Stimulated activated naive CD8-positive, alpha-beta T cell treated with anti-CD3 and anti-CD28 coated beads, Interleukin-15, Interleukin-2, amounts not matched to agents 100 U/mL and 50 U/mL, for 24 hours (primary cell): ENCODE data around the gene PTPRN2.
A peak's percentile ranks its signal among the peaks of the same experiment; 100 is the strongest.
"Not testable (repeated sequence)": the region's sequence is repeated elsewhere in the genome, so short reads cannot be mapped to it uniquely, and the experiment has no call there.

ENCODE experiments used
- ATAC-seq: fragments of 150-1000 bp; cut with Tn5 transposase; one replicate; pipeline ENCODE4 v1.10.0; 2021
- DNase-seq: peaks from one replicate; pipeline ENCODE4 v3.0.0; 2021

PTPRN2 gene

DNA sequence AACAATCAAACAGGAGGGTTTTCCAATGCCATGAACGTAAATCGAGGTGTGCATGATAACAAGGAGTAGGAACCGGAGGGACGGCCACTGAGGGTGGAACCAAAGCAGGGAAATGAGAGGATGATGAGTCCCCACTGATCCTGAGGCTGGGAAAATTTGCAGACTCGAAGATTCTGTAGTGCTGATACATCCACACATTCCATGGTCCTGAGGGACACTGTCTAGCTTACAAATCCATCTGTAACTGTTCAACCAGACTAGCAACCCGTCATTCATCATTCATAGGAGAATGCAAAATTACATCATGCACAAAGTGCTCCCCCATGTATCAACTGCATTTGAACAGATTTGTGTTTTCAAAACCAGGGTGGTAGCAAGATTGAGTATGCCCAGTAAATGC is 189.7 kb downstream of the PTPRN2 start:
- no peak for ATAC-seq

DNA sequence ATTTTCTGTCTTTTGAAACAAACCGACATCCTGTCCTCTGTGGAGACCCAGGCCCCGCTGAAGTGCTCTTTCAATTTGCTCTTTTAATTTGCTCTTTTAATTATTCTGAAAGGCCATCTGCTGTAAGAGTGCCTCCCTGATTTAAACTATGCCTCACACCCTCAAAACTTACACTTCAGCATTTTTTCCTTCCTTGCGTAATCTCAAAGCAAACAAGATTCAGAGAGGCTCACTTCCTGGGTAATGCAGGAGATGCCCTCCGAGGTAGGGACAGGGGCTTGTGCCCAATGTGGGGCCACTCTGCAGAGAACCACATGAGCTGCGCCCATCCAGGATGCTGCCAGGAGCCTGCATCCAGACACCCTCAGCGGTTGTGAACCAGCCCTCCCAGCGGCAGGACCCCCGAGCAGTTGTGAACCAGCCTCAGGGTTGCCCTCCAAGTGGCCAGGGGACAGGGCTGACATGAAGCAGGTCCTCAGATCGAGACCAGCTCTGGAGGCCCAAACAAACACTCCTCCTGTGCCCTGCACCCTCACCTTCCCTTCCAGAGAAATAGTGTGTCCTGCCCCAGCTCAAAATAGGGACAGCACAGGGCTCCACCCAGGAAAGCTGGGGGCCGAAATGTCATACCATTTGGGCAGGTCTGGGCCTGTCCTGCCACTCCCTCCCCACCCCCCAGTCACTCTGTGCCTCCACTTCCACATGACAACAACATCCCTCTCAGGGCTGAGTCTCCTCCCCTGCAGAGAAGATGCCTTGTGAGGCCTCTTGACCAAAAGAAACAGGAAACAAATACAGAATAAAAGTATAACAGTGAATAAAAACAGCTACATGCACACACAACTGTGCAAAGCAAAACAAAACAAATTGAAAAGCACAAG is 190.4 kb downstream of the PTPRN2 start:
- DNase-seq (no peak), ATAC-seq (no peak)

More for the DNA sequence above, 189.7 kb downstream of the PTPRN2 start:
- DNase-seq, result no peak

DNA sequence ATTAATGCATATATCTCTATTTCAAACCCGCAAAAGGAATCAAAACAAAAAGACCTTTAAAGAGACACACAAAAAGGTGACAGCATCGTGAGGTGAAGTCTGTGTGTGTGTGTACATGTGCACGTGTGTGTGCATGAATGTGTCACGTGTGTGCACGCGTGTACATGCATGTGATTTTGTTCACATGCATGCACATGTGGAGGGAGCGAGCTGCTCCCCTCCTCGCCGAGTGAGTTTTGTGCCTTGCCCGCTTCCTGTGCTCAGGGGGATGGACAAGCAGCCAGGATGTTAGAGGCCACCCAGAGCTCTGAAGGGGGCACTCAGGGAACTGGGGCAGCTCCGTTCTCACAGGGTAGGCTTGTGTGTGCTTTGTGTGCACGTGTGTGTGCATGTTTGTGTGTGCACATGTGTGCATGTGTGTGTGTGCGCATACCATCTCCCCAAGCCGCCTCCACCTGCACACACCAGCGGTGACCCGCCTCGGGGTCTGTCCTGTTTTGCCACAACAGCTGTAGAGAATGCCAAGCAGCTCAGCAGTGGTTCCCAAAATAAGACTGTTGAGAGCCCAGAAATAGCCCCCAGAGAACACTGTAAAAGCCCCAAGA is 191.2 kb downstream of the PTPRN2 start:
- ATAC-seq (no peak), DNase-seq (no peak)

DNA sequence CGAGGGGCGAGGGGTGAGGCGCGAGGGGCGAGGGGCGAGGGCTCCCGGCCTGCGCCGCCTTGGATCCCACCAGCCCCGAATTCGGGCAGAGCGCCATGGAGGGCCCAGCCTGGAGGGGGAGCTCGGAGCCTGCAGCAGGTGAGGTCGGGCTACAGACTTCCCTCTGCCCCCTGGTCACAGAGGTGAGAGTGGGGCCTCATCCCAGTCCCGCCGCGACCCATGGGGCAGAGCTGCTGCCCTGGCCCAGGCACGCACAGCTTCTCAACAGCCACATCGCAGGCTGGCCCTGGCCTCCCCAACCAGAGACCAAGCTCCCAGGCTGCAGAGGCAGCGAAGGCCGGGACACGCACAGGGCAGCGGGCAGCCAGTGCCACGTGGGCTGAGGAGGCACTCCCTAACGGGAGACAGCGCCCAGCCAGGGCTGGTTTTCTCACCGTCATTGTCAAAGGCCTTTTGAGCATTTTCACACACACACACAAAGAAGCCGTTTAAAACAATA is 191.8 kb downstream of the PTPRN2 start:
- no peak for ATAC-seq
- no peak for DNase-seq

DNA sequence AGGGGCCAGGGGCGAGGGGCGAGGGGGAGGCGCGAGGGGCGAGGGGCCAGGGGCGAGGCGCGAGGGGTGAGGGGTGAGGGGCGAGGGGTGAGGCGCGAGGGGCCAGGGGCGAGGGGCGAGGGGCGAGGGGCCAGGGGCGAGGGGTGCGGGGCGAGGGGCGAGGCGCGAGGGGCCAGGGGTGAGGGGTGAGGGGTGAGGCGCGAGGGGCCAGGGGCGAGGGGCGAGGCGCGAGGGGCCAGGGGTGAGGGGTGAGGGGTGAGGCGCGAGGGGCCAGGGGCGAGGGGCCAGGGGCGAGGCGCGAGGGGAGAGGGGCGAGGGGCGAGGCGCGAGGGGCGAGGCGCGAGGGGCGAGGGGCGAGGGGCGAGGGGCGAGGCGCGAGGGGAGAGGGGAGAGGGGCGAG is 192.3 kb downstream of the PTPRN2 start:
- DNase-seq, result no peak
- ATAC-seq, result no peak

DNA sequence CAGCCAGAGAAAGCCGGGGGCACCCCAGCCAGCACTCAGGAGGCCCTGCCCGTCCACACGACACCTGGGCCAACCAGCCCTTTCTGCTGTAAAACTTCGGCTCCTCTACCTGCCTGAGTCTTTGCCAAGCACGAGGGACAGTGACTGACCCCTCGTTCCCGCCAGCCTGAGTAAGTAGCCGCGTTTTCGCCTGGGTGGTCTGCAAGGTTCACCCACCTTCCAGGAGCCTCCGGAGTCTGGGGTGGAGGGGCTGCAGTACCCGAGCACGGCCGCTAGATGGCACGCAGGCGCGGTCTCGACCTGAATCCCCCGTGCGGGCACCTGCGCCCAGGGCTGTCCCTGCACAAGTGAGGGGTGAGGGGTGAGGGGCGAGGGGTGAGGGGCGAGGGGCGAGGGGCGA is 192.7 kb downstream of the PTPRN2 start:
- ATAC-seq (no peak), DNase-seq (peak; percentile 52)

DNA sequence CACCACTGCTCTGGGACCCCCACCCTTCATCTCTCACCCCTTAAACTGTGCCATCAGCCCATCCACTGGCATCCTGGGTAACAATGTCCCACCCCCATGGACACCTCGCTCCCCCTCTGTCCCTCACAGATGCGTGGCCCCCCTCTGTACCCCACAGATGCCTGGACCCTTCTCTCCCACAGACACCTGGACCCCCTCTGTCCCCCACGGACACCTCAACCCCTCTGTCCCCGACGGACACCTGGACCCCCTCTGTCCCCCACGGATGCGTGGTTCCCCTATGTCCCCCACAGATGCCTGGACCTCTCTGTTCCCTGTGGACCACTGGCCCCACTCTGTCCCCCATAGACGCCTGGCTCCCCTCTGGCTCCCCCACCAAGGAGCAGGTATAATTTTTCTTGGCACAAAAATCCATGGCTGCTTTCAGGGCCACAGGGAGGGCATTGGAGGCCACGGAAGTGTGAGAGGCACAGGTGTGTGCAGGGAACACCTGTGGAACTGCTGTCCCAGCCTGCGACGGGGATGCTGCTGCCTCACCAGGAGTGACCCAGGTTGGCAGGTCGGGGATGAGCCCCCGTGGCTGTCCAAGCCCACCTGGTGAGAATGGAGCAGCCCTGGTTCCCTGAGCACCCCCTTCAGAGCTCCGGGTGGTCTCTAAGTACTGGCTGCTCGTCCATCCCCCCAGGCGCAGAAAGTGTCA is 193.5 kb downstream of the PTPRN2 start:
- DNase-seq (no peak), ATAC-seq (no peak)

DNA sequence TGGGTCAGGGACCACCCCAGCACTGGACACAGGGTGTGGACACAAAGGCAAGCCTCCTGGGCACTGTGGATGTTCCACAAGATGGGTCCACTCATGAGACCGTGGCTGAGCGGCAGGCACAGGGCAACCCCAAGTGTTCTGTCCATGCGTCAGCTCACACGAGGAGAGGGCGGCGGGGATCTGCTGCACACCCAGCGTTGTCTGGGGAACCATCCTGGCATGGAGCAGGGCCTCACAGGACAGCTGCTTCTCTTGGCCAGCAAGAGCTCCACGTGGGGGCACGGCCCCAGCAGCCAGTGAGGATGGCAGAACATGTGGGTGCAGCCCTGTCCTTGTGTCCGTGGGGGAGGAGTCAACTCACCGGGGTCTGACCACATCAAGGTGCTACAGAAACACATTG is 195.4 kb downstream of the PTPRN2 start:
- no peak for DNase-seq
- ATAC-seq, result no peak

DNA sequence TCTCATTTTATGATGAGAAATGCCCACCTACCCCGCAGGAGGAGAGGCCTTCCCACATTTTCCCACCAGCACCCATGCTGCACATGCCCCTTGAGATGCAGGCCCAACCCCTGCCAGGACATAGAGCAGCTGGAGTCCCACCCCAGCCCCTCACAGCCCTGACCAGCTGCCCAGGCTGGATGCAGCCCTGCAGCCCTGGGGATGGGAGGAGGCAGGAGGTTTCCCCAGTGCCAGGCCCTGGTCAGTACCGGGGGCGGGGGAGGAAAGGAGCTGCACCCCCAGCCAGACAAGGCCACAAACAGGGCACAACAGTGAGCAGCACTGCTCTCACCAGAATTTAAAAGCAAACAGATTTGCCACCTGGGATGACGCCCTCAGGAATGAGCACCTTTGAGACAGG is 196.1 kb downstream of the PTPRN2 start:
- no peak for DNase-seq
- no peak for ATAC-seq

DNA sequence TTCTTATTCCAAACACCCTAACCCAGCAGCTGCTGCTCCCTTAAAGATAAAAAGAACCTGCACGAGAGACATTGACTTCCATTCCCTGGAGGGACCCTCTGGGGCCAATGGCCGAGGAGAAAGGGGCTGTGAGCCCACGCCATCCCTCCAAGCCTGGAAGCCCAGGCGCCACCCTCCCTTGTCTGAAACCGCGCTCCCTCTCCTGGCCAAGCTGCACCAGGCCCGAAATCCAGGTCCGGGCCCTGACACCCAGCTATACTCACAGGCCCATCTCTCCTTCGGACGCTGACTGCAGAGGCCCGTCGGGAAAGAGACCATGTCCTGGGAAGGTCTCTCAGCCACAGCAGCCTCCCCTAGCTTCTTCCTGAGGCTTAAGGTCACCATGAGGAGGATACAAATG is 196.5 kb downstream of the PTPRN2 start:
- ATAC-seq (no peak), DNase-seq (no peak)

DNA sequence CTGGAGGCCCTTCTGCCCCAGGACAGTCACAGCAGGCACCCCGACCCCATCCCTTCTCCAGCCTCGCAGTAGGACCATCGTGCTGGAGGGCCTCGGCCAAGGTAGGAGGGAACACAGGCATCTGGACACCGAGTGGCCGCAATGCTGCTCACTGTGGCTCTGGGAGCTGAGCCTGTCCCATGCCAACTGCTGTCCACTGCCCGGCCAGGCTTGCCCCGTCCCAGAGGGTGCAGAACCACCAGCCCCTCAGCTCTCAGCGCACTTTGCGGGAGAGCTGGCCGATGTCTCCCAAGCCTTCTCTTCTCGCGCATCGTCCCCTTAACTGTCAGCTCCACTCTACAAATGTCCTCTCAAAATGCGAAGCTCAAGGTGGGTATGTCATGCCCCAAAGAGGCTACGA is 197.2 kb downstream of the PTPRN2 start:
- ATAC-seq (no peak), DNase-seq (no peak)

DNA sequence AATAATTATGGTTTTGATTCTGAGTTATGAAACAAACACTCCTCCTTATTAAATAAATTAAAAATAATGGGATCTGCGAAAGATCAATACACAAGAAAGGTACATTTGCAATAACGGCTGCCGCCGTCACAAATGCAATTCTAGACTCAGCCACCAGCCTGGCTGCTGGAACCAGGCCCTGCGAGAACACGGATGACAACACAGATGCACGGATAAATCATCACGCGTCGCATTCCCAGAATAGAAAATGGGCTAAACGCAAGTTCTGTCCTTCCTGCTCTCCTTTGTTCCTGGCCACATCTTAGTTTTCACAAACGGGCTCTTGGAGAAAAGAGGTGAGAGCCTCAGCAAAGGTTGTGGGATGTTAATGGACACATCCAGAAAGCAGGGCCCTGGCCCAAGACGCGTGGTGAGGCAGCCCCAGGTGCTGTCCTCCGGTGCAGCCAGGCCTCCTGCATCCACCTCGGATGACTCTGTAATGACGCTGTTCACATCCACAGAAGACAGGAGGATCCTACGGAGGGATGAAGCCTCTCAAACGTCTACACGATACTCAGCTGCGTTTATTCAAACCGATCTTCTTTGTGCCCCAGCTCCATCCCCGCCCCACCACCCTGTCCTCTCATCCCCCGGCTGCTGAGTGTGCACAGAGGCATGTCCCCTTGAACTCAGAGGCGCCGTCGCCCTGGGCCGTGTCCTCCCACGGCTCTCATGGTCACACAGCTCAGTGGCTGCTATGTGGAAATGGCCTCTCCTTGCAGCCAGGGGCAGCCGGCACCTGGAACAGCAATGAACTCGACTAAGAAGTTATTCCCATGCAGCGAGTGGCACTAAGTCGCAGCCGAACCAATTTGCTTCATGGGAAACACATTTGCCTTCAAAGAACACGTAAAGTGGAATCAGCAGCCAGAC is 197.9 kb downstream of the PTPRN2 start:
- no peak for DNase-seq
- ATAC-seq, result no peak

DNA sequence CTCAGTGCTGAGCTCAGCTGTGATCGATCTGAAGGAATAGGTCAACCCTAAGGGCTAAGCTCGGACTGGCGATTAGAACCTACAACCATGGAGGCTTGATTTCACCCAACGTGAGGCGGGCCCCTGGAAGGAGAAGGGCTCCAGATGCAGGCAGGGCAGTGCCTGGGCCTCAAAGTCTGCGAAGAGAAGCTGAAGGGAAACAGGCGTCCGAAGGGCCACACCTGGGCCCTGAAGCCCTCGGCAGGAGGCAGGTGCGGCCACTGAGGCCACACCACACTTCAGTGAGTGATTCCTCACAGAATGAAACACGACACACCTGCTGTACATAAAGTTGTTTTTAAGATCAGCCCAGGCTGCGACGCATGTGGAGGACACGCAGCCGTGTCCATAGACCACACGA is 198.7 kb downstream of the PTPRN2 start:
- DNase-seq, result no peak
- ATAC-seq, result no peak

DNA sequence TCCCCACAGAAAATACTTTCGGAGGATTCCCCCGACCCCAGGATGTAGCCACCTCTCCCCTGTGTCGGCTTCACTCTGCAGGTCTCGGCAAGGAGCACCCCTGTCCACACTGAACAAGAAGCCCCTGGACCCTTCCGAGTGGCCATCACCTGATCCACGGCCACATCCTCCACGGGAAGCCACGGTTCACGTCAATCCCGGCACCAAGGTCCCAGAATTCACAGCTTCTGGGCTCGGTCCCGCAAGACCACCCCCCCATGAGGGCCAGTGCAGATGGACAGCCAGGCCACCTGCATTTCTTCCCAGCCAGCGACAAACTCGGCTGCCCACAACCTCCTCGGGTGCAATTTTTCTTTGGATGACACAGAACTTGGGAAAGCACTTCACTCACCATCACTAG is 199.6 kb downstream of the PTPRN2 start:
- ATAC-seq (no peak), DNase-seq (no peak)

DNA sequence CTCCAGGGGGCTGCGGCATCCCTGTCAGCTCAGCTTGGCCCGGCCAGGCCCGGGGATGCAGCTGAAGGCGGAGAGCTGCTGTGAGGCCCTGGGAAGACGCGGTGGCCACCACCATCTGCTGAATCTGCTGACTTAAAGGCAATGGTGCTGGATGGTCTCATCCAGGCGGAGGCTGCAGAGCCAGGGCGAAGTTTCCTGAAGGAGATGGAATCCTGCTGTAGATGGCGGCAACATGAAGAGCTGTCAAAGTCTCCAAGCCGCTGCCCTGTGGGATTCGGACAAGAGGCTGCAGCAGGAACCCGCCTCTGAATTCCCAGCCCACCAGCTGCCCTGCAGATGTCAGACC is 200.1 kb downstream of the PTPRN2 start:
- DNase-seq, result no peak
- ATAC-seq, result no peak

DNA sequence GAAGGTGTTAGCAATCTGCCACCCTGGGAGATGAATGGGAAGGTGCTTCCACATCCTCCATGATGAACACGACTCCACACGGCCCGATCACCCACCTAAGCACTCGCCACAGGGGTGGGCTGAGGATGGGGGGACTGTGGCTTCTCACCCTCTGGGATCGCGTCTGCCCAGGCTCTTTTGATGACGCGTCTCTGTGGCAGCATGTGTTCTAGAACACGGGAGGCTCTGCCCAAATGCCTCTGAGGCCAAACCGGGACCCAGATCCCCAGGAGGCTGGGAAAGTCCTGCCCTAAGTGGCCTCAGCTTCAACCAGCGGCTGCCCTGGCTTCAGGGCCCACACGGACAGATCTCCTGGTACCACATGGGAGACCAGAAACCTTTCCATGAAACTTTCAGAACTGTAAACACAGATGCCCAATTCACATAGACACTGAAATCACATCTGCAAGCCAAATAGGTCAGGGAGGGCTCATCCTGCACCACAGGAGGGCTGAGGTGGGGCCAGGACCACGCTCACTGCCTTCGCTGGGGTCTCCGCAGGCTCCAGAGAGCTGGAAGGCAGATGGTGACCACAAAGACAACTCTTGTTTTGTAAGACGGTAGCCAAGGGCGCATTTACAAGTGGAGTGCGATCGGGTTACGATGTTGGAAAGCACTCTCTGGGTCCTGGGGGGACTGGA is 200.6 kb downstream of the PTPRN2 start:
- no peak for ATAC-seq
- no peak for DNase-seq

DNA sequence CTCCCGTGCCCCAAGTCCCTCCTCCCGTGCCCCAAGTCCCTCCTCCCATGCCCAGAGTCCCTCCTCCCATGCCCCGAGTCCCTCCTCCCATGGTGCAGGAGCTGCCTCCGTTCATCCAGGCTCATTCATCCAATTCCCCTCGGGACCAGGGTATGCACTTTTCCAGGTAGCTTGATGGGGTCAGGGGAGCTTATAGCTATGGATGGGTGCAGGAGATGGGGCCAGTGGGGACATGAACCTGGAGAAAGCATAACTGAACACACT is 201.3 kb downstream of the PTPRN2 start:
- ATAC-seq (no peak), DNase-seq (no peak)

DNA sequence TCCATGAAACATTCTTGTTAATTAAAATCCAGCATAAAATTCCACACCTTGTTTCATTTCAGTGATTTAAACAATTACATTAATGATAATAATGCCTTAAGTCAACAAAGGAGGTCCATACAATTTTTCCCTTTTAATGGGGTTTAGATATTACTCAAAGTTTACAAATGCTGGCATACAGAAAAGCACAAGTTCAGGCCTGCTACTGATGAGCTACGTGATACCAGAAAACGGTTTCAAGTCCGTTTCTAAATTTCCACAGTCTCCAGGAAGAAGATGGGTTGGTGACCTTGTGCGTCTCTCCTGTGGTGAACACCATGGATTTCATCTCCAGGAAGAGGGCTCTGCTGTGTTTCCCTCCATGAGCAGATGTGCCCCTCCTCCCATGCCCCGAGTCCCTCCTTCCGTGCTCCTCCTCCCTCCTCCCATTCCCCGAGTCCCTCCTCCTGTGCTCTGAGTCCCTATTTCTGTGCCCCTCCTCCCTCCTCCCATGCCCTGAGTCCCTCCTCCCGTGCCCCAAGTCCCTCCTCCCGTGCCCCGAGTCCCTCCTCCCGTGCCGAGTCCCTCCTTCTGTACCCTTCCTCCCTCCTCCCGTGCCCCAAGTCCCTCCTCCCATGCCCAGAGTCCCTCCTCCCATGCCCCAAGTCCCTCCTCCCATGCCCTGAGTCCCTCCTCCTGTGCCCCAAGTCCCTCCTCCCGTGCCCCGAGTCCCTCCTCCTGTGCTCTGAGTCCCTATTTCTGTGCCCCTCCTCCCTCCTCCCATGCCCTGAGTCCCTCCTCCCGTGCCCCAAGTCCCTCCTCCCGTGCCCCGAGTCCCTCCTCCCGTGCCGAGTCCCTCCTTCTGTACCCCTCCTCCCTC is 201.9 kb downstream of the PTPRN2 start:
- not testable (repeated sequence) for ATAC-seq, DNase-seq

DNA sequence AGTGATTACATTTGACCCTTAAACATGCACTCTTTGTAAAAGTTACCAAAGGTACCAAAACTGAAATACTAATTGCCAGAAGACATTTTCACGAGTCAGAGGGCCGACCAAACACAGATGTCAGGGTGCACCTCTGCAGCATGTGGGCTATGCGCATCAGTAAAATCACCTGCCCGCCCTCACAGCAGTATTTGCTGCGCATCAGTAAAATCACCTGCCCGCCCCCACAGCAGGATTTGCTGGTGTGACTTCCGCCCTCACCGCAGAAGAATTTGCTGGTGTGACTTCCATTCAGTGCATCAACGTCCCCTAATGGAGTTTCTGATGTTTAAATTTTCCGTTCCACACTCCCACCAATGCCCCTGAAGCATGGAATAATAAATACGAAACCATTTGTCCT is 202.9 kb downstream of the PTPRN2 start:
- ATAC-seq (no peak), DNase-seq (no peak)

DNA sequence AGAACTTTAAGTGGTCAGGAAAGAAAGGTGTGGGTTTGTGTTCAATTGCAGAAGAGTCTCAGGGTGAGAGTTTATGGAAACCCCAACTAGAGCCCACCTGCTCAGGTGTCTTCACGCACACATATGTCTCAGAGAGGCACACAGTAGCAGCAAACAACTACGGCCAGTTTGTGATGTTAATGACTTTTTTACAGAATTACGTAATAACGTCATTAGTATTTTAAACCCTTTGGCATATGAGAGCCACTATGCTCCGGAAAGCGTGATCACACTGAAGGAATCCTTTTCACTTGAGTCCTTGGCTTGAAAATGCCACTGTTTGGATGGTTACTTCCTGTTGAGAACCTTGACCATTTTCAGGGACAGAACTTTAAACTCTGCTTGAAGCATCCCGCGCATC is 204.0 kb downstream of the PTPRN2 start:
- ATAC-seq (no peak), DNase-seq (no peak)
